Kidney tubule cell (primary cell): Measurements from ENCODE around the gene ANKEF1.
"Not testable (repeated sequence)": the region's sequence is repeated elsewhere in the genome, so short reads cannot be mapped to it uniquely, and the experiment has no call there.

Source experiments
- DNase-seq: peaks from one replicate; pipeline ENCODE4 v3.0.0-alpha.2; 2018; ENCODE audit warnings: low spot score

ANKEF1 gene

DNA sequence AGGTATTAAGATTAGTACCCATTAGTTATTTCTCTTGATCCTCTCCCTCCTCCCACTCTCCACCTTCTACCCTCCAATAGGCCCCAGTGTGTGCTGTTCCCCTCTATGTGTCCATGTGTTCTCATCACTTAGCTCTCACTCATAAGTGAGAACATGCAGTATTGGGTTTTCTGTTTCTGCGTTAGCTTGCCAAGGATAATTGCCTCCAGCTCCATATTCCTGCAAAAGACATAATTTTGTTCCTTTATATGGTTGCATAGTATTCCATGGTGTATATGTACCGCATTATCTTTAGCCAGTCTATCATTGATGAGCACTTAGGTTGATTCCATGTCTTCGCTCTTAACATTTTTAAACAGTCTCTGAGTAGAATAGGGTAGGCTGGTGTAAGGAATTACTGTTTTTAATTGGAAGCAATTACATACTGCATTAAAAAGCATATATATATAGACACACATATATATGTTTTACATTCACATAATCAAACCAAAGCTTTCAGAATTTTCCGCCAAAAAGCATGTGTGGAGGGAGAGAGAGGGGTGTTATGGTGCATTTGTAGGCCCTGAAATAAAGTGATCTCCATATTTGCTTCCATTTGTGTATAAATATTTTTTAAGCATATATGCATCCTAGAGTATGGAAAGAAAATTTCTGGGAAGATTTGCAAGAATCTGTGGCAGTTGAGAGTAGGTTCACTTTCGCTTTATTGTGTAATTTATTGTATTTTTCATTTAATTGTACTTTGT lies 709 bp upstream of the ANKEF1 start:
- no peak for DNase-seq

DNA sequence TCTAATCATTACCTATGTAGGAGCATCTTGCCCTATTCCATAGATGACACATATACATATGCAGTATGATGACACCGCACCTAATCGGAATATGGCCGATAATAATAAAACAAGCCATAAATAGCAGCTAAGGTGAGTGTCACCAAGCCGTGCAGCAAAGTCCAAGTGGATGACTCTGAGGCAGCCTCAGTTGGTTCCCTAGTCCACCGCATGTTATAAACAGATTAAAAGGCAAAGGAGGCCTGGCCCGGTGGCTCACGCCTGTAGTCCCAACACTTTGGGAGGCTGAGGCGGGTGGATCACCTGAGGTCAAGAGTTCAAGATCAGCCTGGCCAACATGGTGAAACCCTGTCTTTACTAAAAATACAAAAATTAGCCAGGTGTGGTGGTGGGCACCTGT lies 1.5 kb downstream of the ANKEF1 start:
- not testable (repeated sequence) for DNase-seq

GRCh38 chr20:10040070-10040975 lies 5.5 kb downstream of the ANKEF1 start:
- peak; percentile 68 for DNase-seq

- no peak for DNase-seq
These were observed 7.3 kb downstream of the ANKEF1 start for GRCh38 chr20:10042086-10042485.

DNA sequence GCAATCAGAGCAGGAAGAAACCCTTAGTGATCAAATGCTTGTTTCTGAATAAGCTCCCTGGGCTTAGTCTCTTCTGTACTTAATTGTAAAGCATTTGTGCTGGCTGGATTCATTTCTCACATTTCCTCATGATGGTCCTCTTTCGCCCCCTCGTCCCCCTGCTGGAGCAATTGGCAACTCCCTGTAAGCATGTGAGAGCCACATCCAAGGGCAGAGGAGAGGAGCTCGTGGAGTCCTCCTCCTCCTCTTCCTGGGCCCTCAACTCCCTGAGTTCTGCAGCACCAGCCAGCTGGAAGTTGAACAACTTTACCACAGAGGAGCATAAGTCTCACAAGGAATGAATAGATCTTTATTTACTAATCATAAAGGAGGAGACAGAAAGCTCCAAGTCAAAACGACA lies 12.6 kb downstream of the ANKEF1 start:
- DNase-seq, result no peak

DNA sequence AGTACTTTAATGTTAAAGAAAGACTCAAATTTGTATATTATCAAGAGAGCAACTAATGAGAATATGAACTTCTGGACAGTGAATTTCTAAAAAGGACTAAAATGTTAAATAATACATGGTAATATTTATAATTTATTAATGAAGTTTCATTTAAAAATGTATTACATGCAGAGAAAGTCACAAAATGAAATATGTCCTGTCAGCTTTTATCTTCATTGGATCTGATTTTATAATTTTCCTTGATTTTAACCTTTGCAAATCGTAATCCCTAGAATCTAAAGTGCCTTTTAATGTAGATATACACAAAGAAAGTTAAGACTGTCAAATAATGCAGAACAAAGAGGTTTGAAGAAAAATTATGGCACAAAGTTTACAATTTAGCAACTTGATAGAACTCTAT lies 16.4 kb downstream of the ANKEF1 start:
- DNase-seq, result no peak

DNA sequence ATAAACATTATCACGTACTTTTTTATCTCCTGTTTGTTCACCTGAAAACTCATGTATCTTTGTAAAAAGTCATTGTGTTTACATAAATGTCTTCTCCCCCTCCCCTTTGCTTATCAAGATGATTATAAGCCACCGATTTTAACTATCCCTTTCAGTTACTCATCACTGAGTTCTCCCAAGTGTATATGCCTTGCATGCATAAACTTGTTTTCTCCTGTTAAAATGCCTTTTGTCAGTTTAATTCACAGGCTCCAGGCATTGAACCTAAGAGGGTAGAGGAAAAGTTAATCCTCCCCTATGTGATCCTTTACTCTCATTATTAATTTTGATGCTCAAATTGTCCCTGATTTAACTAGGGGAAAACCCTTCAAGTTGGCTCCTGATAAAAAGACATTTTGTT lies 24.2 kb downstream of the ANKEF1 start:
- DNase-seq, result no peak

DNA sequence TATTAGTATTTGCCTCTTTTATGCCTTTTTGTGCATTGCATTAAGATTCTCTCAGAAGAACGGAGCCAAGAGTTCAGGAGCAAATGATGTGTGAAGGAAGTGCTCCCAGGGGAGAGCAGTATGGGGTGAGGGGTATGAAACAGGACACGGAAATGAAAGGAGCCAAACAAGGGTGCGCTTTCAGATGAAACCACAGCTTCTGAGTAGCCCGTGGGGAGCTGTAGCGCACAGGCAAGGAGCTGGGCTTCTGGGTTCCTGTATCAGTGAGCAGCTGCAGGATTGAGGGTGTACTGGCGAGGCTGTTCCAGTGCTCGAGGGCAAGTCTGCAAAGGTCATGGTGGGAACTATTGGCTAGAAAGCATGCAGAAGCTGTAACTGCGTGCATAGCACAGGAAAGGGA lies 25.4 kb downstream of the ANKEF1 start:
- DNase-seq, result peak; percentile 39

- DNase-seq, result peak; percentile 39
These were observed 26.9 kb downstream of the ANKEF1 start for GRCh38 chr20:10061641-10062040.

- no peak for DNase-seq
These were observed 28.7 kb downstream of the ANKEF1 start for GRCh38 chr20:10063482-10063881.

GRCh38 chr20:10064611-10065010 lies 29.8 kb downstream of the ANKEF1 start:
- DNase-seq, result no peak

DNA sequence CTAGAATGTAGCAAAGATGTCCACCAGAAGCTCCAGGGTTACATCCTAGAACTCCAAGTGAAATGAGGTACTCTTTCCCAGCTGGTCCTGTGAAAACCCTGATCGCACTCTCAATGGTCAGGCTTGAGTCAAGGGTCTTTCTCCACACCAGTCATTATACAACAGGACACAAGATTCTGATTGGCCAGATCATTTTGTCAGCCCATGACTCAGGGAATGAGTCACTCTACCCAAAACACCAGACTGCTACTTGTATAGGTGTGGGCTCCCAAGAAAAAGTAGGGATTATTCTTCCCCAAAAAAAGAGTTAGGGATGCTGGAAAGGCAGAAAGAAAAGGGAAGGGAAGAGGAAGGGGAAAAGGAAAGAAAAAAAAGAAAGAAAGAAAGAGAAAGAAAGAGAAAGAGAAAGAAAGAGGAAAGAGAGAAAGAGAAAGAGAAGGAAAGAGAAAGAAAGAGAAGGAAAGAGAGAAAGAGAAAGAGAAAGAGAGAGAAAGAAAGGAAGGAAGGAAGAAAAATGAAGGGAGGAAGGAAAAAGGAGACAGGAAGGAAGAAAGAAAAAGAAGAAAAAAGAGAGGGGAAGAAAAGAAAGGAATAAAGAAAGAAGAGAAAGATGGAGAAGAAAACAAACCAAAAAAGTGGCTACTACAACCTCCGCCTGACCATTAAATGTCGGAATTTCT lies 30.5 kb downstream of the ANKEF1 start:
- no peak for DNase-seq

GRCh38 chr20:10067321-10067720 lies 32.5 kb downstream of the ANKEF1 start:
- DNase-seq, result no peak

GRCh38 chr20:10074513-10074912 lies 39.7 kb downstream of the ANKEF1 start:
- DNase-seq, result peak; percentile 87

GRCh38 chr20:10075606-10076005 lies 40.8 kb downstream of the ANKEF1 start:
- DNase-seq, result no peak

DNA sequence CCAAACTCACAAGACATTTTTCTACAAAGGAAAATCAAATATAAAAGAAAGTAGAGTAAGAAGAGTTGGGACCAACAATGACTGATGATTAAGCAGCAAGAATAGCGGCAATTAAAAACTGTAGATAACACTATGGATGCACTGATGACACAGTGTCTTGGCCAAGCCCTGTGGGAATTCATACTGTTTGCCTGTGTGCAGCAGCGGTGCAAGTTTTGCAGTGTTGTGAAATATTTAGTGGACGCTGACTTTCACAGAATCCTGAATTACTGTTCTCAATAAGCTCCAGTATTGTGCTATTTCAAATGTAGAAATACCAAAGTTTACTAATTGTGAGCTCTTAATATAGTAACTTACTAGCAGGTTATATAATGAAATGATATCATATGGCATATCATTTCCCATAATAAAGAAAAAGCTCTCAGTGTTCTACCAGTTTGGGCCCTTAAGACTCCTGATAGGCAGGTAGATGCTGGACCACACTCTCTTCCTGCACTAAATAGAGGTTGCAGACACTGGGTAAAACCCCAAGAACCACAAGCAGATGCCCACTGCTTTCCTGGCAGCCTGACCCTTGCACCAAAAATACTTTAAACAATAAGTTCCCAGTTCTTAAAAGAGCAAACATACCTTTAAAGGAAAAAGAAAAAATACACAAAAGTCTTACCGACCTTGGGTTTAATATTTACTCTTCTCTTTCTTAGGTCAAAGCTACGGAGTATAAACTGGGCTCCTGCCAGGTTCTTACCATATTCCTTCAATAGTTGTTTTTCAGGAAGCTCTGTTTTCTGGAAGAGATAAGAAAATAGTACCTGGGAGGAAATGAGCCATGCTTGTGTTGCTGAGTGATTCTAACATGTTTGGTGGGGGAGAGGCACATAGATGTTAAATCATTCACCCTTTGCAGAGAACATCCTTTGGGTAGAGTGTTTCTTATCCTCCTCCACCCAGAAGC lies 41.6 kb downstream of the ANKEF1 start:
- peak; percentile 31 for DNase-seq

- DNase-seq, result peak; percentile 2
These were observed 42.3 kb downstream of the ANKEF1 start for GRCh38 chr20:10077081-10077471.

- DNase-seq, result no peak
These were observed 43.1 kb downstream of the ANKEF1 start for GRCh38 chr20:10077886-10078285.

GRCh38 chr20:10078403-10078802 lies 43.6 kb downstream of the ANKEF1 start:
- DNase-seq, result no peak

DNA sequence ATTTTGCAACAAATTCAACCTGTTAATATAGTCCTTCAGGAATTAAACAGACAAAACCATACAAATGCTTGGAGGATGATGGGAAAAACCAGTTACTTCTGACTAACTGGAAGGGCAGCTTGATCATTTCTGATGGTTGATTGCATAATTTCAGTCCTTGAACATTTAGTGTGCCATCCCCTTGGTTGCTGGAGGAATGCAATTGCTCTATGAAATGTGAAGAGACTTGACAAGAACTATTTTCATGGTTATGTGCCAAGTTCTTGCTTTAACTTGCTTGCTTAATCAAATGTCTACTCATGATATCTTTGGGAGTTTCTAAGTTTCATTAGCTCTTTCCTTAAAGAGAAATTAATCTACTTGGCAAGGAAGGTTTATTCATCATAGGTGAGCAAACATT lies 45.2 kb downstream of the ANKEF1 start:
- DNase-seq, result peak; percentile 45

GRCh38 chr20:10080574-10080973 lies 45.8 kb downstream of the ANKEF1 start:
- DNase-seq, result no peak
